C4-2B (cell line): ENCODE measurements around the gene CST7.

Experiments used
- CTCF ChIP-seq: fragments of 450-650 bp; conservative IDR thresholded peaks from 2 replicates; pipeline ENCODE4 v1.5.1; 2017; ENCODE audit warnings: mild to moderate bottlenecking
- ZFX ChIP-seq: fragments of 450-650 bp; IDR thresholded peaks from 2 replicates; pipeline ENCODE4 v1.6.1; 2017

- TF ChIP-seq ZFX: no peak
- TF ChIP-seq CTCF: no peak
Observed at GRCh38 chr20:25005220-25005619, 56.2 kb downstream of the CST7 start.
